Measurements from ENCODE around the gene ST3GAL5.

GRCh38 chr2:85796341-85797262 lies 92.2 kb downstream of the ST3GAL5 start:
- TF ChIP-seq CTCF (conservative IDR thresholded peaks at IDR 0.05) (no peak), EZH2 (IDR thresholded peaks at IDR 0.05; ENCODE audit: low read depth) (no peak)
